ENCODE results near the gene PLSCR3.

GRCh38 chr17:7415784-7416183, 21.5 kb upstream of the PLSCR3 start:
- no peak for TF ChIP-seq CTCF (IDR thresholded peaks at IDR 0.05 in 8 of 11, conservative IDR thresholded peaks at IDR 0.05 in 3 of 11)
- no peak for TF ChIP-seq POLR2AphosphoS5 (IDR thresholded peaks at IDR 0.05)
